H1 (cell line): ENCODE measurements around the gene SPPL3. TPM values are rescaled to one million over a fixed set of nuclear protein-coding genes. Genes with fewer than 3 reads are reported as not detected.

Experiments used
- CTCF ChIA-PET: fragments of 300-600 bp; sonication (Branson Sonifier 250); formaldehyde crosslinking; loops from one replicate; lab custom pipeline; 2021; ENCODE audit not compliant: partially characterized antibody; lab: Charles Lee
- POLR2A ChIA-PET: fragments of 300-600 bp; sonication (Branson Sonifier 250); formaldehyde crosslinking; loops from one replicate; lab custom pipeline; 2021; ENCODE audit warnings: inconsistent platforms; ENCODE audit not compliant: partially characterized antibody; lab: Charles Lee
- DNase-seq, 2 experiments: peaks; one replicate each; pipeline versions ENCODE4 v3.0.0 to v3.0.0-alpha.2; 2010 to 2022; ENCODE audit warnings: low spot score in 2 of 2, low read depth in 1 of 2, mixed read lengths in 1 of 2
- FAIRE-seq: peaks from 2 replicates; lab custom pipeline; 2011; peaks lifted over from hg19 to GRCh38; lab: Jason Lieb, UNC
- H2AFZ ChIP-seq: 2 replicates; pipeline ENCODE4 v1.8.1; 2012; ENCODE audit warnings: low read length, inconsistent platforms
- H2AK5ac ChIP-seq: 2 replicates; pipeline ENCODE4 v1.6.1; 2013; ENCODE audit warnings: low read depth, low read length
- H2BK120ac ChIP-seq: replicated peaks from 2 replicates; pipeline ENCODE3; 2013; ENCODE audit warnings: low read depth, low read length, inconsistent platforms
- H2BK12ac ChIP-seq: 2 replicates; pipeline ENCODE4 v1.6.1; 2013; ENCODE audit warnings: low read depth, low read length
- H2BK15ac ChIP-seq: 2 replicates; pipeline ENCODE4 v1.6.1; 2013; ENCODE audit warnings: low read length
- H2BK20ac ChIP-seq: 2 replicates; pipeline ENCODE4 v1.6.1; 2013; ENCODE audit warnings: low read length
- H2BK5ac ChIP-seq: 2 replicates; pipeline ENCODE4 v1.6.1; 2013; ENCODE audit warnings: low read depth, low read length
- H3K14ac ChIP-seq: 2 replicates; pipeline ENCODE4 v1.6.1; 2013; ENCODE audit warnings: inconsistent platforms; ENCODE audit not compliant: insufficient read length
- H3K18ac ChIP-seq: 2 replicates; pipeline ENCODE4 v1.6.1; 2013; ENCODE audit warnings: low read length; ENCODE audit errors: extremely low read depth
- H3K23ac ChIP-seq: 2 replicates; pipeline ENCODE4 v1.6.1; 2013; ENCODE audit warnings: inconsistent platforms; ENCODE audit not compliant: insufficient read length
- H3K23me2 ChIP-seq: 2 replicates; pipeline ENCODE4 v1.6.1; 2013; ENCODE audit warnings: low read depth, low read length
- H3K27ac ChIP-seq: 2 replicates; pipeline ENCODE4 v1.6.1; 2011; ENCODE audit warnings: low read depth, low read length, inconsistent platforms
- H3K27me3 ChIP-seq, 4 experiments: replicated peaks in 1 of 4; 1 replicate in 1 of 4; 2 replicates in 3 of 4; pipeline versions ENCODE4 v1.6.1 to v1.8.1; 2011 to 2013; ENCODE audit warnings: low read length in 3 of 4, mild to moderate bottlenecking in 3 of 4, inconsistent platforms in 2 of 4, mixed read lengths in 2 of 4, moderate library complexity in 1 of 4; ENCODE audit not compliant: control insufficient read depth in 3 of 4, insufficient read depth in 3 of 4; ENCODE audit errors: extremely low read depth in 1 of 4
- H3K36me3 ChIP-seq, 4 experiments: 2 replicates each; pipeline versions ENCODE4 v1.6.1 to v1.8.1; 2011 to 2013; ENCODE audit warnings: mild to moderate bottlenecking in 4 of 4, low read length in 3 of 4, moderate library complexity in 2 of 4, control low read depth in 1 of 4, inconsistent platforms in 1 of 4; ENCODE audit not compliant: insufficient read depth in 4 of 4, control insufficient read depth in 2 of 4
- H3K4ac ChIP-seq: replicated peaks from 2 replicates; pipeline ENCODE3; 2013; ENCODE audit warnings: low read length, low read depth, mixed read lengths, inconsistent platforms; ENCODE audit not compliant: insufficient read length
- H3K4me1 ChIP-seq, 4 experiments: replicated peaks in 1 of 4; 1 replicate in 1 of 4; 2 replicates in 3 of 4; pipeline versions ENCODE4 v1.6.1 to v1.8.1; 2011 to 2013; ENCODE audit warnings: low read length in 3 of 4, inconsistent platforms in 2 of 4, mixed read lengths in 1 of 4; ENCODE audit not compliant: insufficient read depth in 4 of 4, control insufficient read depth in 3 of 4
- H3K4me2 ChIP-seq, 2 experiments: 2 replicates each; pipeline versions ENCODE4 v1.6.1 to v1.8.1; 2011 to 2013; ENCODE audit warnings: low read depth in 2 of 2, low read length in 2 of 2, control low read depth in 1 of 2, inconsistent platforms in 1 of 2, mild to moderate bottlenecking in 1 of 2; ENCODE audit not compliant: insufficient read depth in 1 of 2
- H3K4me3 ChIP-seq, 4 experiments: fragments of 200-600, 300-600 bp in 1 of 4; sonication (generic), shearing (Covaris generic), sonication (Bioruptor Twin) in 1 of 4; 2 replicates each; pipeline versions ENCODE4 v1.5.1 to v1.8.1; 2011 to 2016; ENCODE audit warnings: low read length in 4 of 4, low read depth in 3 of 4, control low read depth in 2 of 4, inconsistent platforms in 2 of 4, mild to moderate bottlenecking in 2 of 4, mixed read lengths in 1 of 4, moderate library complexity in 1 of 4; ENCODE audit not compliant: insufficient read depth in 2 of 4; ENCODE audit errors: extremely low read depth in 1 of 4
- H3K56ac ChIP-seq: replicated peaks from 2 replicates; pipeline ENCODE3; 2013; ENCODE audit warnings: low read depth, mild to moderate bottlenecking, mixed read lengths, low read length, inconsistent platforms; ENCODE audit not compliant: insufficient read length
- H3K79me1 ChIP-seq: 2 replicates; pipeline ENCODE4 v1.6.1; 2013; ENCODE audit warnings: low read depth, low read length, control low read depth
- H3K79me2 ChIP-seq, 2 experiments: 2 replicates each; pipeline versions ENCODE4 v1.6.1 to v1.8.1; 2012 to 2013; ENCODE audit warnings: low read length in 2 of 2, mild to moderate bottlenecking in 2 of 2, inconsistent platforms in 1 of 2; ENCODE audit not compliant: insufficient read depth in 2 of 2, control insufficient read depth in 1 of 2
- H3K9ac ChIP-seq, 4 experiments: replicated peaks in 1 of 4; 1 replicate in 1 of 4; 2 replicates in 3 of 4; pipeline versions ENCODE4 v1.6.1 to v1.8.1; 2011 to 2013; ENCODE audit warnings: low read depth in 3 of 4, low read length in 3 of 4, control low read depth in 2 of 4, mild to moderate bottlenecking in 2 of 4, moderate library complexity in 2 of 4, inconsistent platforms in 1 of 4; ENCODE audit errors: extremely low read depth in 1 of 4
- H3K9me3 ChIP-seq, 2 experiments: 2 replicates each; pipeline versions ENCODE4 v1.6.1 to v1.8.1; 2012 to 2013; ENCODE audit warnings: mild to moderate bottlenecking in 2 of 2, moderate library complexity in 2 of 2, control low read depth in 1 of 2, inconsistent platforms in 1 of 2, low read depth in 1 of 2, low read length in 1 of 2, mixed read lengths in 1 of 2; ENCODE audit not compliant: insufficient read depth in 2 of 2
- H4K20me1 ChIP-seq, 2 experiments: replicated peaks in 1 of 2; 2 replicates each; pipeline versions ENCODE3 to v1.8.1; 2011 to 2013; ENCODE audit warnings: inconsistent platforms in 2 of 2, low read length in 2 of 2, mild to moderate bottlenecking in 1 of 2; ENCODE audit not compliant: insufficient read depth in 2 of 2, control insufficient read depth in 1 of 2
- H4K5ac ChIP-seq: 2 replicates; pipeline ENCODE4 v1.6.1; 2013; ENCODE audit warnings: low read length, low read depth, mixed read lengths, inconsistent platforms; ENCODE audit not compliant: insufficient read length
- H4K8ac ChIP-seq: 2 replicates; pipeline ENCODE4 v1.8.0; 2013; ENCODE audit warnings: mild to moderate bottlenecking, moderate library complexity, low read length, inconsistent platforms; ENCODE audit not compliant: insufficient read depth; ENCODE audit errors: extremely low read depth
- H4K91ac ChIP-seq: replicated peaks from 2 replicates; pipeline ENCODE3; 2013; ENCODE audit warnings: low read length, mixed read lengths, inconsistent platforms; ENCODE audit not compliant: insufficient read length
- EGR1 ChIP-seq: IDR thresholded peaks from 2 replicates; pipeline ENCODE4 v1.6.1; 2011; ENCODE audit warnings: low read depth, low read length, borderline replicate concordance
- HDAC2 ChIP-seq, 2 experiments: fragments of 300-600 bp in 1 of 2; sonication (generic) in 1 of 2; IDR thresholded peaks; 2 replicates each; pipeline ENCODE4 v1.6.1; 2011 to 2012; ENCODE audit warnings: low read depth in 2 of 2, low read length in 2 of 2, mild to moderate bottlenecking in 2 of 2, moderate library complexity in 2 of 2, borderline replicate concordance in 1 of 2, inconsistent platforms in 1 of 2
- JUN ChIP-seq: IDR thresholded peaks from 2 replicates; pipeline ENCODE4 v1.6.1; 2011; ENCODE audit warnings: low read depth, mild to moderate bottlenecking, improper control_type of control experiment, low read length
- KDM4A ChIP-seq: IDR thresholded peaks from one replicate; pipeline ENCODE4 v1.7.1; 2012; ENCODE audit warnings: low read depth, mild to moderate bottlenecking, moderate library complexity, low read length, inconsistent platforms; ENCODE audit not compliant: severe bottlenecking
- ZNF274 ChIP-seq: IDR thresholded peaks from 2 replicates; pipeline ENCODE4 v1.7.0; 2012; ENCODE audit warnings: low read length, borderline replicate concordance; ENCODE audit errors: extremely low read depth
- WGBS, 2 experiments: shearing (Covaris generic) in 1 of 2; methylation state at CpG; one replicate each; pipeline versions ENCODE4 v1.1.6 to v1.1.7; 2013 to 2015; ENCODE audit warnings: low lambda C conversion rate in 2 of 2, mixed read lengths in 2 of 2, inconsistent platforms in 1 of 2, low coverage in 1 of 2, missing lambda C conversion rate in 1 of 2; ENCODE audit not compliant: insufficient replicate concordance in 2 of 2, insufficient coverage in 1 of 2, insufficient read length in 1 of 2; ENCODE audit errors: extremely low coverage in 1 of 2, missing lambda C conversion rate in 1 of 2; 5-methylcytosine and 5-hydroxymethylcytosine counted together
- polyA plus RNA-seq, 7 experiments: library from polyadenylated mRNA; depleted of rRNA in 3 of 7; stranded (reverse) in 5 of 7; unstranded in 2 of 7; fragments of >200 nt in 5 of 7; fragments of 200-250 nt in 2 of 7; gene quantifications; 1 replicate in 5 of 7; 2 replicates in 1 of 7; 4 replicates in 1 of 7; pipeline versions ENCODE4 v1.2.1 to v1.2.3, GENCODE V29; 2011 to 2013; ENCODE audit warnings: missing spikeins in 2 of 7, mixed read lengths in 2 of 7
- total RNA-seq: library from RNA; stranded (reverse); fragmentation: NEBNext Ultra II Directional; extraction: Animal tissue kit (Norgen Biotek cat#: 25700); gene quantifications from 2 replicates; pipeline ENCODE4 v1.2.1, GENCODE V29; 2021

The SPPL3 gene
- total and polyA plus RNA-seq, 2 of the 8 experiments (the other 6 are each of a cell fraction or from before 2014, with no cell fraction given) = 27.3 to 48.4 TPM

DNA sequence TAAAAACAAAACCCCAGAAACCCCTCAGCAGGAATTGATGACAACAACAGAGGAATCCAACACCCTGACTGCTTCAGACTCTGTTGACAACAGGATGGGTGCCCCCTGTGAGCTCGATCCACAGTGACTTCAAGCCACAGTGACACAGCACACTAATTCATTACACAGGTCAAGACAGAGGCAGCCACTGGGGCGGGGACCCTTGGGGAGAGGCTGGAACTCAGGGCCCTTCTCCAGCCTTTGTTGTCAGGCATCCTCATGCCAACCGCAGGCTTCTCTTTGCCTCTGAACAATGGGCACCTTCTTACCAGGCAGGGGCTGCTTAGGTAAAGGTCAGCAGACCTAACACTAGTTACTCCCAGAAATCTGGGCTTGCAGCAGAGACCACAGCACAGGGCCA, 140.9 kb downstream of the SPPL3 start:
- H3K56ac ChIP-seq = no peak overlapping the region
- no peak for FAIRE-seq
- H2BK15ac ChIP-seq = no peak overlapping the region
- peaks cover 0 to 10% (median 4%) of the 10 kb centered on the region in 4 experiments; a peak in 4 of 7 replicates for H3K4me1 ChIP-seq
- 68% methylated on average over 3 of the region's 3 CpGs; no CpG with 5 or more reads in 1 of the 2 experiments for WGBS, 2 experiments
- peaks cover 0 to 2% of the 10 kb centered on the region in 2 experiments for H4K20me1 ChIP-seq
- no peaks in the 10 kb centered on the region for H3K79me2 ChIP-seq
- peaks cover 6 to 45% (median 24%) of the 10 kb centered on the region in 4 experiments; a peak in 7 of 8 replicates for H3K36me3 ChIP-seq
- no peak overlapping the region for H4K8ac ChIP-seq
- no peak overlapping the region for H3K4ac ChIP-seq
- no peak overlapping the region for H2BK120ac ChIP-seq
- no peak overlapping the region for H3K4me3 ChIP-seq
- H2AK5ac ChIP-seq = no peak overlapping the region
- H3K23ac ChIP-seq = no peak overlapping the region
- no peaks in the 10 kb centered on the region for H3K23me2 ChIP-seq
- H4K5ac ChIP-seq = no peak overlapping the region
- no peaks in the 10 kb centered on the region for H3K27me3 ChIP-seq
- no peak overlapping the region for H3K4me2 ChIP-seq
- CTCF ChIA-PET = interaction anchor here (0.5 to 2.3 kb wide), 5 partner anchors 19 to 1080 kb away, joined by 3 to 6 read pairs (median 3); no protein-coding TSS in a partner anchor
- H2BK12ac ChIP-seq = no peak overlapping the region
- H2BK20ac ChIP-seq = no peak overlapping the region
- H3K9me3 ChIP-seq = no peaks in the 10 kb centered on the region
- H3K27ac ChIP-seq = no peak overlapping the region
- POLR2A ChIA-PET = no interaction called here
- TF ChIP-seq ZNF274 (no peak), HDAC2 (IDR thresholded peaks at IDR 0.05; ENCODE audit: borderline replicate concordance in 1 of 2, low read depth in 2 of 2, low read length in 2 of 2) (no peak), JUN (no peak), KDM4A (no peak), EGR1 (no peak)
- no peak overlapping the region for H4K91ac ChIP-seq
- H2AFZ ChIP-seq = no peak overlapping the region
- no peak overlapping the region for H3K14ac ChIP-seq
- DNase-seq = no peak
- no peaks in the 10 kb centered on the region for H3K79me1 ChIP-seq
- H3K9ac ChIP-seq = no peak overlapping the region
- H2BK5ac ChIP-seq = no peak overlapping the region
- H3K18ac ChIP-seq = no peak overlapping the region
